ENCODE data around the gene ROBO3.

Gene ROBO3

DNA sequence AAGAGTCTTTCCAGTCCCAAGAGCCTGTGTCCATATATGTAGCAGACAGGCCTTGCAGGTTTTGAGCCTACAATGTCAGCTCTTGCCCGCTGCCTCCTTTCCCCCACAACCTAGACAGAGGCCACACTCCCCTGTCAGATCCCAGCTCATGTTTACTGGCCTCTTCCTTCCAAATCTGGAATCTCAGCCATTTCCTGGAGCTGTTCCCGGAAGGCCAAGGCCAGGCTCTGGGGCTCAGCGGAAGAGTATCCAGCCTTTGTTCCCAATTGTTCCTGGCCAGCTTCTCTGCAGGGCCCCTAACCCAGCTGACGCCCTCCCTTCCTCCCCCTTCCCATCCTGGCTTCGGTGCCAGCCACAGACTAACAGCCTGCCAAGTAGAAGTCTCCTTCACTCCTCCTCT is 33.5 kb downstream of the ROBO3 start:
- Histone ChIP-seq H3K4me1 (peaks cover 0 to 5% (median 2%) of the 10 kb centered on the region in 4 donors), H3K27ac (peak overlapping the region; percentile 33 to 50), H3K27me3 (no peaks in the 10 kb centered on the region), H3K9me3 (no peaks in the 10 kb centered on the region), H3K4me3 (no peak overlapping the region), H3K36me3 (no peaks in the 10 kb centered on the region)
- DNase-seq, result peak in 1 of 2 donors; percentile 64
- TF ChIP-seq, protein P1, sequence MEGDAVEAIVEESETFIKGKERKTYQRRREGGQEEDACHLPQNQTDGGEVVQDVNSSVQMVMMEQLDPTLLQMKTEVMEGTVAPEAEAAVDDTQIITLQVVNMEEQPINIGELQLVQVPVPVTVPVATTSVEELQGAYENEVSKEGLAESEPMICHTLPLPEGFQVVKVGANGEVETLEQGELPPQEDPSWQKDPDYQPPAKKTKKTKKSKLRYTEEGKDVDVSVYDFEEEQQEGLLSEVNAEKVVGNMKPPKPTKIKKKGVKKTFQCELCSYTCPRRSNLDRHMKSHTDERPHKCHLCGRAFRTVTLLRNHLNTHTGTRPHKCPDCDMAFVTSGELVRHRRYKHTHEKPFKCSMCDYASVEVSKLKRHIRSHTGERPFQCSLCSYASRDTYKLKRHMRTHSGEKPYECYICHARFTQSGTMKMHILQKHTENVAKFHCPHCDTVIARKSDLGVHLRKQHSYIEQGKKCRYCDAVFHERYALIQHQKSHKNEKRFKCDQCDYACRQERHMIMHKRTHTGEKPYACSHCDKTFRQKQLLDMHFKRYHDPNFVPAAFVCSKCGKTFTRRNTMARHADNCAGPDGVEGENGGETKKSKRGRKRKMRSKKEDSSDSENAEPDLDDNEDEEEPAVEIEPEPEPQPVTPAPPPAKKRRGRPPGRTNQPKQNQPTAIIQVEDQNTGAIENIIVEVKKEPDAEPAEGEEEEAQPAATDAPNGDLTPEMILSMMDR (IDR thresholded peaks at IDR 0.05), result no peak
- intact Hi-C loops (cut with DNase I; ENCODE audit: low total_unique reads), result no loop called here

DNA sequence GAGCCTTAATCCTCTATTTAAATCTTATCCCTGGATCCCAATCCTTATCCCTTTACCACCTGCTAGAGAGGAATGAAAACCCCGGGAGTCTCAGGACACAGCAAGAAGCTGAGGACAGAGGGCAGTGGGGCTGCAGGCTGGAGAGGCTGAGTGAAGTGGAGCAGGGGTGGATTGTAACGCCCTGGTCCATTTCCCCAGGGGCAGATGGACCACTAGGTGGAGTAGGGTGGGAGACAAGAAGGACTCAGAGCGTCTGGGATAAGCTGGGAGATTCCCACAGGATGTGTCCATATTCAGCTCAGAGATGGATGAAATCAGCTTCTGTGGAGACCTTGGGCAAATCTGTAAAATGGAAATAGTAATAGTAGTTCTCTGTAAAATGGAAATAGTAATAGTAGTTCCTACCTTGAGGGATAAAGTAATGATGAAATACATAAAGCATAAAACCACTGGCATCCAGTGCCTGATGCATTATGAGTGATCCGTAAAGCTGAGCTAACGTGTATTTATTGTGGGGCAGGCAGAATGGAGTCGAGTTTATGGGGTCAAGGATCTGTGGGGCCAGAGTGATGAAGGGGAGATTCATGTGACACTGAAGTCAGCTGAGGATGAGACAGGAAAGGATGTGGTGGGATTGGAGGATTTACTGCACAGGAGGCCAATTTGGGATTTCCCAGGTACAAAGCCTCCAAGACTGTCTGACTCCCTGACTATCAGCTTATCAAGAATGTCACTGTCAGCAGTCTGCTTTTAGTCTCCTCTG is 34.3 kb downstream of the ROBO3 start:
- intact Hi-C loops (cut with DNase I; ENCODE audit: low total_unique reads), result no loop called here
- Histone ChIP-seq H3K27me3 (no peaks in the 10 kb centered on the region), H3K4me1 (peaks cover 0 to 5% (median 2%) of the 10 kb centered on the region in 4 donors), H3K9me3 (no peaks in the 10 kb centered on the region), H3K36me3 (no peaks in the 10 kb centered on the region), H3K27ac (peak overlapping the region in 1 of 2 donors; percentile 50), H3K4me3 (no peak overlapping the region)
- TF ChIP-seq, protein P1 (IDR thresholded peaks at IDR 0.05), result no peak
- peak in 1 of 2 donors; percentile 49 for DNase-seq

- no peaks in the 10 kb centered on the region for H3K9me3 ChIP-seq
- H3K36me3 ChIP-seq, result no peaks in the 10 kb centered on the region
- H3K4me1 ChIP-seq, result peaks cover 0 to 5% (median 2%) of the 10 kb centered on the region in 4 donors
- intact Hi-C loops (cut with DNase I; ENCODE audit: low total_unique reads), result no loop called here
- no peak overlapping the region for H3K27ac ChIP-seq
- peak in 1 of 2 donors; percentile 46 for DNase-seq
- TF ChIP-seq, protein P1 (IDR thresholded peaks at IDR 0.05), result no peak
- no peak overlapping the region for H3K4me3 ChIP-seq
- H3K27me3 ChIP-seq, result no peaks in the 10 kb centered on the region
Observed at GRCh38 chr11:124900464-124900863, 35.2 kb downstream of the ROBO3 start.

GRCh38 chr11:124902616-124903015 is 37.4 kb downstream of the ROBO3 start:
- no peak for DNase-seq
- intact Hi-C loops (cut with DNase I; ENCODE audit: low total_unique reads), result no loop called here
- Histone ChIP-seq H3K27ac (no peak overlapping the region), H3K4me3 (no peak overlapping the region), H3K9me3 (no peaks in the 10 kb centered on the region), H3K4me1 (peaks cover 0 to 5% (median 2%) of the 10 kb centered on the region in 4 donors), H3K36me3 (no peaks in the 10 kb centered on the region), H3K27me3 (no peaks in the 10 kb centered on the region)
- TF ChIP-seq, protein P1 (IDR thresholded peaks at IDR 0.05), result no peak

DNA sequence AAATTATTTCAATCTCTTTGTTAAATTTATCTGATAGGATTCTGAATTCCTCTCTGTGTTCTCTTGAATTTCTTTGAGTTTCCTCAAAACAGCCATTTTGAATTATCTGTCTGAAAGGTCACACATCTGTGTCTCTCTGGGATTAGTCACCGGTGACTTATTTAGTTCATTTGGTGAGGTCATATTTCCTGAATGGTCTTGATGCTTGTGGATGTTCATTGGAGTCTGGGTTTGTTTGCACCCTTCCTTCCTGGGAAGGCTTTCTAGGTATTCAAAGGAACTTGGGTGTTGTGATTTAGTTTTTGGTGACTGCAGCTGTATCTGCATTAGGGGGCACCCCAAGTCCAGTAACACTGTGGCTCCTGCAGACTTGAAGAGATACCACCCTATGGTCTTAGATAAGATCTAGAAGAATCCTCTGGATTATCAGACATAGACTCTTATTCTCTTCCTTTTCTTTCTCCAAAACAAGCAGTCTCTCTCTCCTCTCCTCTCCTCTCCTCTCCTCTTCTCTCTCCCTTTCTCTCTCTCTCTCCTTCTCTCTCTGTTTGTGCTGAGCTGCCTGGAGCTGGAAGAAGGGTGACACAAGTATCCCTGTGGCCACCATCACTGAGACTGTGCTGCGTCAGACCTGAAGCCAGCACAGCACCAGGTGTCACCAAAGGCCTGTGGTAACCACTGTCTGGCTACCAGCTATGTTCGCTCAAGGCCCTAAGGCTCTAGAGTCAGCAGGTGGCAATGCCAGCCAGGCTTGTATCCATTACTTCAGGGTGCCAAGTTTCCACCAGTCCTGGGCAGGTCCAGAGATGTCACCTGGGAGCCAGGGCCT is 50.5 kb downstream of the ROBO3 start:
- TF ChIP-seq, protein P1 (IDR thresholded peaks at IDR 0.05), result no peak
- intact Hi-C loops (cut with DNase I; ENCODE audit: low total_unique reads), result no loop called here
- peaks cover 0 to 2% (median 1%) of the 10 kb centered on the region in 4 donors for H3K4me1 ChIP-seq

More for the DNA sequence above, 50.5 kb downstream of the ROBO3 start:
- Histone ChIP-seq H3K36me3 (no peaks in the 10 kb centered on the region), H3K9me3 (no peaks in the 10 kb centered on the region), H3K27ac (no peak overlapping the region), H3K4me3 (no peak overlapping the region), H3K27me3 (peaks cover 0 to 9% of the 10 kb centered on the region in 2 donors)
- no peak for DNase-seq

Data from tibial artery (tissue), 4 donors.